SIG-M5 treated with dmso at 0.1 percent for 504 hours (cell line): ENCODE data around the gene ZNF80.
"Not testable (repeated sequence)": the region's sequence is repeated elsewhere in the genome, so short reads cannot be mapped to it uniquely, and the experiment has no call there.

Experiments used
- DNase-seq: peaks from one replicate; lab custom pipeline; 2025; ENCODE audit not compliant: unreplicated experiment; lab: John Stamatoyannopoulos, UW

ZNF80 gene

DNA sequence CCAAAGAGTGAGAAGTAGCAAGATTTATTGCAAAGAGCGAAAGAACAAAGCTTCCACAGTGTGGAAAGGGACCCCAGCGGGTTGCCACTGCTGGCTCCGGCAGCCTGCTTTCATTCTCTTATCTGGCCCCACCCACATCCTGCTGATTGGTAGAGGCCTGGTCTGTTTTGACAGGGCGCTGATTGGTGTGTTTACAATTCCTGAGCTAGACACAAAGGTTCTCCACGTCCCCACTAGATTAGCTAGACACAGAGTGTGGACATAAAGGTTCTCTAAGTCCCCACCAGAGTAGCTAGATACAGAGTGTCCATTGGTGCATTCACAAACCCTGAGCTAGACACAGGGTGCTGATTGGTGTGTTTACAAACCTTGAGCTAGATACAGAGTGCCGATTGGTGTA, at the start of gene ZNF80:
Gene ZNF80, minus strand, starts transcription at position 101 of the 400 bp plus-strand sequence. CDS start 504 bp downstream, outside the sequence.
- not testable (repeated sequence) for DNase-seq

DNA sequence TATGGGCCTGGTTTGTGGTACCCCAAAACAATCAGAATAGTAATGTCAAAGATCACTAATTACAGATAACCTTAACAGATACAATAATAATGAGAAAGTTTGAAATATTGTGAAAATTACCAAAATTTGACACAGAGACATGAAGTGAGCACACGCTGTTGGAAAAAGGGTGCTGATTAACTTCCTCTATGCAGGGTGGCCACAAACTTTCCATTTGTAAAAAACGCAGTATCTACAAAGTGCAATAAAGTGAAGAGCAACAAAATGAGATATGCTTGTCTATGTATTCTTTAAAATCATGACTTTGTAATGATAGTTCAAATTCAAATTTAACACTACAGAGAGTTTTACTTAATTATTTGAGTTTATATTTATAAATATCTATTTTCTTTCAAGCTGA, 48.9 kb upstream of the ZNF80 start:
- no peak for DNase-seq

DNA sequence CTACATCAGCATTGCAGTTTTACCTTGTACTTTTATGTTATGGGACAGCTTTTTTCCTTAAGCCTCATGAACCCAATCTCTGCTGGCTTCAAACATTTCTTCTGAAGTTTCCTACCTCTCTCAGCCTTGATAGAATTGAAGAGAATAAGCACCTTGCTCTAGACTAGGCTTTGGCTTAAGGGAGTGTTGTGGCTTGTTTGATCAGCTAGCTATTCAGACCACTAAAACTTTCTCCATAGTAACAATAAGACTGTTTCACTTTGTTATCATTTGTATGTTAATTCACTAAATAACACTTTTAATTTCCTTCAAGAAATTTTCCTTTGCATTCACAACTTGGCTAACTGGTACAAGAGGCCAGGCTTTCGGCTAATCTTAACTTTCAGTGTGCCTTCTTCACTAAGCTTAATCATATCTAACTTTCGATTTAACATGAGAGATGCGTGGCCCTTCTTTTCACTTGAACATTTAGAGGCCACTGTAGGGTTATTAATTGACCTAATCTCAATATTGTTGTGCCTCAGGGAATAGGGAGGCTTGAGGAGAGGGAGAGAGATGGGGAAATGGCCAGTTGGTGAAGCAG, 48.4 kb upstream of the ZNF80 start:
- no peak for DNase-seq

DNA sequence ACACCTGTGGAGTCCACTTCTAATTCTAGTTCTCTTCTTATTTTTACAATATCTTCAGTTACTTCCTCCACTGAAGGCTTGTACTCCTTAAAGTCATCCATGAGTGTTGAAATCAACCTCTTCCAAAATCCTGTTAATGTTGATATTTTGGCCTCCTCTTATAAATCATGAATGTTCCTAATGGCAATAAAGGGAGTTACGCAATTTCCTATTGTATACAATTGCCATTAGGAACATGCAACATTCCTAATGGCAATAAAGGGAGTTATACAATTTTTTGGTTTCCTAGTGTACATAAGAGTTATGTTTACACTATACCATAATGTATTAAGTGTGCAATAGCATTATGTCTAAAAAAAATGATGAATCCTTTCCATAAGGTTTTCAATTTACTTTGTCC, 47.3 kb upstream of the ZNF80 start:
- no peak for DNase-seq

DNA sequence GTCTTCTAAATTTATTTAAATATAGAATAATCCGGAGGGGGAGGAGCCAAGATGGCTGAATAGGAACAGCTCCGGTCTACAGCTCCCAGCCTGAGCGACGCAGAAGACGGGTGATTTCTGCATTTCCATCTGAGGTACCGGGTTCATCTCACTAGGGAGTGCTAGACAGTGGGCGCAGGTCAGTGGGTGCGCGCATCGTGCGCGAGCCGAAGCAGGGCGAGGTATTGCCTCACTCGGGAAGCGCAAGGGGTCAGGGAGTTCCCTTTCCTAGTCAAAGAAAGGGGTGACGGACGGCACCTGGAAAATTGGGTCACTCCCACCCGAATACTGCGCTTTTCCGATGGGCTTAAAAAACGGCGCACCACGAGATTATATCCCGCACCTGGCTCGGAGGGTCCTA, 39.5 kb upstream of the ZNF80 start:
- DNase-seq: not testable (repeated sequence)

DNA sequence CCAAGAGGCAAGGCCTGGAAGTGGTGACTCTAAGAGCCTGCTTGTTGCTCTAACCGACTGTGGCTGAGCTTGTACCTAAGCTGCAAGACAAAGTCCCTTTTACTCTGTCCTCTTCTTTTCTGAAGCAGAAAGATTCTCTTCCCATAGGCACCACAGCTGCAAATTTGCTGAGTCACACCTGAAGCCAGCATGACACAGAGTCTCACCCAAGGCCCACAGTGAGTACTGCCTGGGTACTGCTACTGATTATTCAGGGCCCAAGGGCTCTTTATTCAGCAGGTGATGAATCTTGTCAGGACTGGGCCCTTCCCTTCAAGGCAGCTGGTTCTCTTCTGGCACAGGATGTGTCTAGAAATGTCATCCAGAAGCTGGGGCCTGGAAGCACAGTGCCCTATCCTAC, 37.6 kb upstream of the ZNF80 start:
- DNase-seq: no peak

DNA sequence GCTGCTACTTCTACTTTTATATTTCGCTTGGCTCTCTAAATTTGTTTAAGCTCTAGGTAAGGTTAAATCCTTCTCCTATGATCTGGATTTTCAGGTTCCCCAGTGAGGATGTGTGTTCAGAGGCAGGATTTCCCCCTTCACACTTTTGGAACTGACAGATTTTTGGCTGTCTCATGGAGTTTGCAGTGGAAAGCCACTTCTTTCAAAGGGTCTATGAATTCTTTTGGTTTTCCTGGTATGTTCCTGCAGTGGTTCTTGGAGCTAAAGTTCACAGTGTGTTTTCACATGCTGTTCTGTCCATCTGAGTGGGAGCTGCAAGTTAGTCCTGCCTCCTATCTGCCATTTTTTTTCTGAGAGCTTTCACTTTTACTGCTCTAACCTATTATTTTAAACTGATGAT, 34.9 kb upstream of the ZNF80 start:
- DNase-seq: no peak

DNA sequence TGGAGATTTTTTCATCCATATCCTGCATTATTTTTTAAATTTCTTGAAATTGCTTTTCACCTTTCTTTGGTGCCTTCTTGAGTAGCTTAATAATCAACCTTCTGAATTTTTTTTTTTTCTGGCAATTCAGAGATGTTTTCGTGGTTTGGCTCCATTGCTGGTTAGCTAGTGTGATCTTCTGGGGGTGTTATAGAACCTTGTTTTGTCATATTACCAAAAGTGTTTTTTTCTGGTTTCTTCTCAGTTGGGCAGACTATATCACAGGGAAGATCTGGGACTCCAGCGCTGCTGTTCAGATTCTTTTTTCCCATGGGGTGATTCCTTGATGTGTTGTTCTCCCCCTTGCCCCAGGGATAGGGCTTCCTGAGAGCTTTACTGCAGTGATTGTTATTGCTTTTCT, 32.6 kb upstream of the ZNF80 start:
- DNase-seq: no peak

DNA sequence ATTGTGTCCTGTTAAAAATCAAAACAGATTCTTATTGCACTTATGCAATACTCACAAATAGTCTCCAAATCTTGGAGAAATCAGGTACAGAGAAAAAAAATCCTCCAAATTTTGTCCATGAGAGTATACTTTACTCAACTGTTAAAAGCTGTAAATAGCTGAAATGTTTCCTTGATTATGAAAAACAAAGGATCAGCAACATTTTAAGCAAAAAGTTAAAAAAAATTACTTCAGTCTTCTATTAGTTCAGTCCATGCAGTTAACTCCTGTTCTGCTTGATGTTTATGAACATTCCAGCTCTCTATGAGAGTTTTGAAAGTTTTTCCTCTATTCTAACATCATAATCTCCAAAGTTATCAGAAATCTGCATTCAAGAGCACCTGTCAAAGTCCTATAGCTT, 22.8 kb upstream of the ZNF80 start:
- no peak for DNase-seq

DNA sequence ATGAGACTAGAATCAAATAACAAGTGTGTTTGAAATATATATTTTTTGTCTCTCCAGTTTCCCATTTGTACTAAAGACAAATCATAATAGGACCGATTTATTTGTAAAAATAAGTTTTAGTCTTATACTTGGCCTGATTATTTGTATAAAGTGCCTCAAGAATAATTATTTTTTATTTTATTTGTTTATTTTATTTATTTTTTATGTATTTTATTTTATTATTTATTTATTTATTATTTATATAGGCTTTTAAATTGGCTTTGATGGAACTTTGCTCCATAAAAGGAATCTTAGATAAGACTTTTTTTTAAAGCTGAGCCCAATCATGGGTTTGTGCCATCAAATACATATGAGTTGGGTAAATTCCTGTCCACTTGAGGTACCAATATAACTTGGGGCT, 22.2 kb upstream of the ZNF80 start:
- DNase-seq: no peak

DNA sequence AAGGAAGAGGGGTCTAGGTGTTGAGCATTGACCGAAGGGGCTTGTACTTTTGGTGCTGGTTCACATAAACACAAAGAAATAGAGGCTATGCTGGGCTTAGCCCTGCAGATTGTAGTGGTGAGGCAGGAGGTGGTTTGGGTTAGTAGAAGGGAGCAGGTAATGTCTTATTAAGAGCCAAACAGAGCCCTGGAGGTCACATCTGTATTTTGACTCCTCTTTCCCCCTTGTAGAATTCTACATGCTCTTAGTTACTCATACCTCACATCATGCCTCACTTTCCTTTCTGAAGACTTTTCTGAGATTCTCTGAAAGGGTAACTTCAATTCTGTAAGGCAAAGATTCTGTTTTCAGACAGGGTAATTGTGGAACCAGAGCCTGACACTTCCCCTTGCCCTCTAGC, 16.1 kb upstream of the ZNF80 start:
- DNase-seq: no peak

DNA sequence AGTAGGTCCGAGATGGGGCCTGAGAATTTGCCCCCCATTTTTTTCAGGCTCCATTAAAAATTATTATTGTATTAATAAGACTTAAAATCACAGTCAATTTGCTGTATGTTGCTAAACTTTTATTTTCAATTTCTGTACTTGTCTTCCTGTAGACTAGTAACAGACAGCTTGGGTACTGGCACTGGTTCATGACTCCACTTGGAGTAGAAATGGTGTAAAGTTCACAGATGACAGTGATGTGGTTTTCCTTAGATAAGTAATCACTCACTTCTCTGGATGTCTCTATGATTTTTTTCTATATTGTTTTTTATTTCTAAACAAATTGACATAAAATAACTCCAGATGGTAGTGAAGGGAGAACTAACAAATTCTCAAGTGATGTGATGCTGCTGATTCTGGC, 15.6 kb upstream of the ZNF80 start:
- no peak for DNase-seq

DNA sequence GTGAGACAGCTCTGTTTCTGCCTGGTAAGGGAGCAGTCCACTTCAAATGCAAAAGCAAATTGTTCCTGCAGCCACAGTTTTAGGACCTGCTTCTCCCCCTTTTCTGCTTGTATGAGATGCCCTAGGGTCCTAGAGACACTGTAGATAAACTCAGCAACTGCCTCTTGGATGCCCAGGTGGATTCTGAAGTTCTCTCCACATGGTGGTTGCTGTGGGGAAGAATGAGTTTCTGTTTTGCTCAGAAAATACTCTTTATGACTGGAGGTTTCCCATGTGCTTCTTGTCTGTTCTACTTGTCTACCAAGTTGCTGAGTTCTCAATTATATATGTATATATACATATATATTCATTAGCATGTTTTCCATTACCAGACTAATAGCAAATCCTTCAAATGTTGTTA, 5.6 kb upstream of the ZNF80 start:
- no peak for DNase-seq

DNA sequence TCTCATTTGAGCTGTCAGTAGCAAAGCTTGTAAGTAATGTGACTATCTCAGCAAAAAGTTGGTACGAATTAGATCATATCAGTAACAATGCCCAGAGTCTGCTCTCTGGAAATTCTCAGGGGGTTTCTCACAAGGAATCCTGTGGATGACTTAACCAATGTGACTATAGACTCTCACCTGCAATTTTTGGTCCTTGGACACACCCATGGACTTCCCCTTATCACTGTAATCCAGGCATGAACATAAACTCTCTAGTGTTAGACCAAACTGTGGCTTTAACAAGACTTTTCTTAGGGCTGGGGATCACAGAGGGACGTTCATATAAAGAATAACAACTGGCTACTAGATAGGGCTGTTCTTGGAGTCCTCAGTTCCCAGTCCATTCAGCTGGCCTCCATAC, 3.9 kb upstream of the ZNF80 start:
- no peak for DNase-seq

DNA sequence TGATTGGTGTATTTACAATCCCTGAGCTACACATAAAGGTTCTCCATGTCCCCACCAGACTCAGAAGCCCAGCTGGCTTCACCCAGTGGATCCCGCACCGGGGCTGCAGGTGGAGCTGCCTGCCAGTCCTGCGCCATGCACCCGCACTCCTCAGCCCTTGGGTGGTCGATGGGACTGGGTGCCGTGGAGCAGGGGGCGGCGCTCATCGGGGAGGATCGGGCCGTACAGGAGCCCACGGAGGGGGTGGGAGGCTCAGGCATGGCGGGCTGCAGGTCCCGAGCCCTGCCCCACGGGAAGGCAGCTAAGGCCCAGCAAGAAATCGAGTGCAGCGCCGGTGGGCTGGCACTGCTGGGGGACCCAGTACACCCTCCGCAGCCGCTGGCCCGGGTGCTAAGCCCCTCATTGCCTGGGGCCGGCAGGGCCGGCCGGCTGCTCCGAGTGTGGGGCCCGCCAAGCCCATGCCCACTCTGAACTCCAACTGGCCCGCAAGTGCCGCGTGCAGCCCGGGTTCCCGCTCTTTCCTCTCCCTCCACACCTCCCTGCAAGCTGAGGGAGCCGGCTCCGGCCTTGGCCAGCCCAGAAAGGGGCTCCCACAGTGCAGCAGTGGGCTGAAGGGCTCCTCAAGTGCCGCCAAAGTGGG, 888 bp upstream of the ZNF80 start:
- DNase-seq: not testable (repeated sequence)

DNA sequence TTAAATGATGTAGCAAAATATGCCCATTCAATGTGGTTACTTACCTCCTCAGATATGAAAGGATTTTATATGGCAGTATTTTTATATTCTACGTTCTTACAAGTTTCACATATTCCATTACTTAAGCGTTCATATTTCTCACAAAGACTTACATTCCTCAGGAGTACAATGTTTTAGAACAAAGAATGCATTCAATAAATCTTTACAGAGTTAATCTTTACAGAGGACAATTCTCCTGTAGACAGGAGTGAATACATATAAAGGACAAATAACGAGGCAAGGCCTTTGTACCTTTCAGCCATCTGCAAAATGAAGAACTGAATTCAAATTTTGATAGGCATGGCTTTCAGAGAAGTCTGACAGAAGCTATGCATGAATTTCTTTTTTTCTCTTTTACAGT, 1.9 kb downstream of the ZNF80 start:
- DNase-seq: no peak

DNA sequence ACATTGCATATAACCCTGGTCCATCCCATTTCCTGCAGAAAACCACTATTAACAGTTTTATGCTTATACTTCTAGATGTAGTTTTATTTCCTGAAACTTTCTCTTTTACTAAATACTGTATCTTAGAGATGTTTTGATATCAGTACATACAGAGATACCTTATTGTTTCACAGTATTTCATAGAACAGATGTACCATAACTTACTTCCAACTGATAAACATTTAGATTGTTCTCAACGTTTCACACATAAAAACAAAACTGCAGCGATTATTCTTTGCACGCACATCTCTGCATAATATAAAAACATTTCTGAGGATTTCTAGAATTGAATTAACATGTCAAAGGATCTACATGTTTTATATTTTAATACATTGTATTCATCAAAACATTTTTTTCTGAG, 2.6 kb downstream of the ZNF80 start:
- DNase-seq: no peak

DNA sequence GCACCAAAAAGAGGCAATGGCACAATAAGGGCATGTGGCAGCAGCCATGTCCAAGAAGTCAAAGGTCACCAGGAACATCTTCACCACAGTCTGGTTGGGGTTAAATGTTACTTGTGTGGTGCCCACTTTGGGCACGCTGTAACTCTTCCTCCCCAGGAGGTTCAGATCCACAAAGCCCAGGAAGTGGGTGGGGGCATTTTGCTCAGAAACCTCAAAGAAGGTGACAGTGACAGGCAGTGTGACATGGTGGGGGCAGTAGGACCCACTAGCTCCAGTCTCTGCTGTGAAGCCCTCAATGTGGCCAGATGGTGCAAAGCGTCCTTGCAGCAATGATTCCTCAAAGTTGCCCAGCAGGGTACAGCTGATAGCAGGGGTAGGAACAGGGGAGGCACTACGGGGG, 5.8 kb downstream of the ZNF80 start:
- no peak for DNase-seq

DNA sequence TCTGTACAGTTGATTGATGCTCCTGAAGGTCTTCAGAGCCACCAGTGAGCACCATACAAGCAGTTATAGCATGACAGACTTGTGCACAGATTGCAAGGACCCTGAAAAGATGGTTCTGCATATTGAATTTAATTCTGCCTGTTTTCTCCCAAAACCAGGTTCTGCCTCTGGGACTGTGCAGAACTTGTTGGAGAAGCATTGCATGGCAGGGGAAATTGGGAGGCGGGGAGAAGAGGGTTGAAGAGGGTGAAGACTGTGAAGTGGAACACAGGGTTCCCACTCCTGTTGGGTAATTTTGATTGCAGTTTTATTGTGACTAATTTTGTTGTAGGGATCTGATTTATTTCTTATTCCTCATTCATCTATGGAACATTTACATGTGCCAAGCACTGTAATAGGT, 10.3 kb downstream of the ZNF80 start:
- no peak for DNase-seq

DNA sequence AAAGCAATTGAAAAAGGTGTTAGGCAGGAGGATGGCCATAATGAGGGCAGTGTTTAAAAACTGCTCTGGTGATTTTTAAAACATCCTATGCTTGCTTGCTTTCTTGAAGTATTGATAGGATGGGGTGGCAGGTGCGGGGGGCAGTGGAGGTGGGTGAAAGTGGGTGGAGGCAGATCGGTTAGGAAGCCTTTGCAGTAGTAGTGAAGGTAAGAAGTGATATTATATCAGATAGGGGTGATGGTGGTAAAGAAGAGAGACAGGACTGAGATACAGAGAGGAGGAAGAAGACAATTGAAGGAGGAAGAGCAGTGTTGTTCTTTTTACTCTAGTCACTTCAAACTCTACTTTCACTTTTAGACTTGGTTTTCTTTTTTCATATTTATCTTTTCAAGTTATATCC, 11.1 kb downstream of the ZNF80 start:
- DNase-seq: no peak

DNA sequence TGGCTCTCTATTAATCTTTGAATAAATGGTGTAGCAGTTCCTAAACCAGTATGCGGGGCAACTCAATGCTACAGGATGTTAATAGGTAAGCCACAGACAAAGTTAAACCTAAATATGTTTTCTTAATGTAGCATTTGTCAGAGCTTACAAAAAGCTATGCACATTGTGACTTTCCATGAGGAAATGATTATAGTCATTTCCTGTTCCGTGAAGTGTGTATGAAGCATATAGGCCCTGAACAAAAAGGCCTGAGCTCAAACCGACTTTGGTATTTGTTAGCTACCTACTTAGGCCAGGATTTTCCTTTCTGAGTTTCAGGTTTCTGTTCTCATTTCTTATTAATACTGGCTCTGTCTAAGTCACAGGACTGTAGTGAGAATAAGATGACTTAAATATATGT, 14.2 kb downstream of the ZNF80 start:
- no peak for DNase-seq

DNA sequence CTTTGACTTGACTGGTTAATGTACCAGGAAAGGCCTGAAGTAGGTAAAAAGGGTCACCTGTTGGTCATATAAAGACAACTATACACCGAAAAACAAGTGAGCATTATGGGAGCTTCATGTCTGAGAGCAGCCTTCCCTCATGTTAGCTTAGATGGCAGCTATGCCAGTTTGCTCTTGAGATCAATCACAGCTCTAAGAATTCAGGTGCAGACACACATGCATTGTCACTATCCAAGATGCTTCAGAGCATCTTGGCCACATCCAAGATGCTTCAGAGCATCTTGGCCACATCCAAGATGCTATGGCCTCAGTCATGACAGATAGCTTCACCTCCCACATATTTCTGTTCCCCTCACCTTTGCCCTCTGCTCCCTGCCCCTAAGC, 15.5 kb downstream of the ZNF80 start:
- DNase-seq: no peak

DNA sequence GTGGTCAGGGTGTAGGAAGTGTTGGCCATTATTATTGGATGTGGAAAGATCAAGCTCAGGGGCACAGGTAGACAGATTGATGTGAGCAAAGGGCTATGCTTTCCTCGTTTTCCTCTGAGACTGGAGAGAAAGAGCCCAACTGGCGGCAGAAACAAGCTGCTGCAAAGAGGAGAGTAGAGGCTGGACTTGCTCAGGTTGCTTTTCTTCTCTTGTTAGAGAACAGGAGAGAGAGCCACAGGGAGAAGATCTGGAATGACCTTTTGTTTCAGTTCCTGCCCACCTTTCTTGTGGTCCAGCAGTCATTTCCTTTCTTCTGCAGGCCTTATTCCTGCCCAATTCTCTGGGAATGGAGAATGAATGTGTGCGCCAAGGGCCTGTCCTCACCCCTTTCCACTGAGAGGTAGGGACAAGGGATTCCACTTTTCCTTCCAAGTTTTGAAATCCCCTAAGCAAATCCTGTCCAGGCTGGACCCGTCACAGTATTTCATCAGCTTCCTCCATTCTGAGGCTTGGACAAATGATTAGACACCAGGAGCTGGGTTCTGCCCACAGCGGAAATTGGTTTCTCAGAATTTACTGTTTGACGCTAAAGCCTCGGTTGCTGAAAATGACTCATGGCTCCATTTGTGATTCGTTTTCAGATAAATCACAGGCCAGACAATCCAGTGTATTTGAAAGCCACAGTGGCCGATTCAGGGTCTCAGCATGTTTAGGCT, 16.1 kb downstream of the ZNF80 start:
- no peak for DNase-seq
